Tibial nerve (tissue), 4 donors: ENCODE results near the gene CFAP47. TPM values are rescaled to one million over a fixed set of nuclear protein-coding genes. Genes with fewer than 3 reads are reported as not detected.

Experiments used
- DNase-seq, 2 donors: peaks; one replicate each; pipeline ENCODE4 v3.0.0-alpha.2; 2019; ENCODE audit warnings: low spot score in 2 of 2
- H3K27ac ChIP-seq, 4 donors: fragments of 200-600 bp; sonication (generic) in 3 of 4; one replicate each; pipeline ENCODE4 v1.5.1; 2017 to 2019; ENCODE audit warnings: mild to moderate bottlenecking in 1 of 4
- H3K27me3 ChIP-seq, 2 donors: fragments of 200-600 bp; sonication (generic) in 1 of 2; one replicate each; pipeline versions ENCODE4 v1.5.1 to v1.6.0; 2017 to 2019
- H3K36me3 ChIP-seq, 3 donors: fragments of 200-600 bp; sonication (generic); one replicate each; pipeline ENCODE4 v1.5.1; 2018 to 2019
- H3K4me1 ChIP-seq, 4 donors: fragments of 200-600 bp; sonication (generic) in 3 of 4; one replicate each; pipeline ENCODE4 v1.5.1; 2017 to 2019
- H3K4me3 ChIP-seq, 4 donors: fragments of 200-600 bp; sonication (generic) in 3 of 4; one replicate each; pipeline ENCODE4 v1.5.1; 2017 to 2019; ENCODE audit warnings: mild to moderate bottlenecking in 1 of 4, moderate library complexity in 1 of 4
- H3K9me3 ChIP-seq, 4 donors: fragments of 200-600 bp; sonication (generic) in 3 of 4; one replicate each; pipeline ENCODE4 v1.5.1; 2017 to 2019
- EP300 ChIP-seq, 2 donors: sonication (generic); formaldehyde crosslinking; IDR thresholded peaks; one replicate each; pipeline ENCODE4 v1.6.1; 2017; ENCODE audit warnings: antibody characterized with exemption in 2 of 2, mild to moderate bottlenecking in 1 of 2
- POLR2A ChIP-seq, 2 donors: fragments of 450-650 bp; IDR thresholded peaks; one replicate each; pipeline ENCODE4 v1.6.1; 2017; ENCODE audit warnings: antibody characterized with exemption in 2 of 2, mild to moderate bottlenecking in 2 of 2, moderate library complexity in 2 of 2
- WGBS, 2 donors: methylation state at CpG; one replicate each; pipeline ENCODE4 v1.1.5; 2018; 5-methylcytosine and 5-hydroxymethylcytosine counted together
- total RNA-seq, 4 donors: library from RNA; depleted of rRNA; stranded (reverse); fragments of >200 nt; gene quantifications; one replicate each; pipeline ENCODE4 v1.1.0, GENCODE V29; 2016
- TF ChIP-seq, protein P1 (sequence below), 5 experiments: fragments of 200-600 bp in 3 of 5; fragments of 450-650 bp in 2 of 5; sonication (generic) in 3 of 5; IDR thresholded peaks; one replicate each; pipeline ENCODE4 v1.5.1; 2016 to 2019; ENCODE audit warnings: antibody characterized with exemption in 5 of 5, mild to moderate bottlenecking in 3 of 5, moderate library complexity in 2 of 5

Gene CFAP47
- total RNA-seq, 4 donors from 2014 or later: not detected

DNA sequence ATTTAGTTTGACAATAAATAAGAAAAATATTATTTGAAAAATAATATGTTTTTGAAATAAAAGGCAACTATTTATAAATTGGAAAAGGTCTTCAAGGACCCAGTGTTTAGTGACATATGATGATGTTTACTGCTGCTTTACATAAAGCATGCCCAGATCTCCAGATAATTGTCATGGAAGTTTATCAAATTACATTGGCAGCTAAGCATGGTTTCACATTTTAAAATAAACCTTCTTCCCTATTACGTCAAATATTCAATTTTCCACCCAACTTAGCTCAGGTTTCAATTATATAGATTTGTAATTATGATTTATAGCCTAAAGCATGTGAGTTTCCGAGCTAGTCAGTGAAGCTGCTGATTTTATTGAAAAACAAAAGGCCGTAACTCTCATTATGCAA, 417.2 kb downstream of the CFAP47 start:
- H3K27me3 ChIP-seq: no peaks in the 10 kb centered on the region
- no peak for DNase-seq
- WGBS, 2 donors: 71% methylated on average over 3 of the region's 3 CpGs
- no peaks in the 10 kb centered on the region for H3K9me3 ChIP-seq
- TF ChIP-seq EP300 (IDR thresholded peaks at IDR 0.05): no peak
- no peak for TF ChIP-seq POLR2A (IDR thresholded peaks at IDR 0.05)
- TF ChIP-seq, protein P1, sequence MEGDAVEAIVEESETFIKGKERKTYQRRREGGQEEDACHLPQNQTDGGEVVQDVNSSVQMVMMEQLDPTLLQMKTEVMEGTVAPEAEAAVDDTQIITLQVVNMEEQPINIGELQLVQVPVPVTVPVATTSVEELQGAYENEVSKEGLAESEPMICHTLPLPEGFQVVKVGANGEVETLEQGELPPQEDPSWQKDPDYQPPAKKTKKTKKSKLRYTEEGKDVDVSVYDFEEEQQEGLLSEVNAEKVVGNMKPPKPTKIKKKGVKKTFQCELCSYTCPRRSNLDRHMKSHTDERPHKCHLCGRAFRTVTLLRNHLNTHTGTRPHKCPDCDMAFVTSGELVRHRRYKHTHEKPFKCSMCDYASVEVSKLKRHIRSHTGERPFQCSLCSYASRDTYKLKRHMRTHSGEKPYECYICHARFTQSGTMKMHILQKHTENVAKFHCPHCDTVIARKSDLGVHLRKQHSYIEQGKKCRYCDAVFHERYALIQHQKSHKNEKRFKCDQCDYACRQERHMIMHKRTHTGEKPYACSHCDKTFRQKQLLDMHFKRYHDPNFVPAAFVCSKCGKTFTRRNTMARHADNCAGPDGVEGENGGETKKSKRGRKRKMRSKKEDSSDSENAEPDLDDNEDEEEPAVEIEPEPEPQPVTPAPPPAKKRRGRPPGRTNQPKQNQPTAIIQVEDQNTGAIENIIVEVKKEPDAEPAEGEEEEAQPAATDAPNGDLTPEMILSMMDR (IDR thresholded peaks at IDR 0.05): no peak
- no peaks in the 10 kb centered on the region for H3K4me1 ChIP-seq
- H3K4me3 ChIP-seq: no peak overlapping the region
- no peaks in the 10 kb centered on the region for H3K36me3 ChIP-seq
- no peak overlapping the region for H3K27ac ChIP-seq

DNA sequence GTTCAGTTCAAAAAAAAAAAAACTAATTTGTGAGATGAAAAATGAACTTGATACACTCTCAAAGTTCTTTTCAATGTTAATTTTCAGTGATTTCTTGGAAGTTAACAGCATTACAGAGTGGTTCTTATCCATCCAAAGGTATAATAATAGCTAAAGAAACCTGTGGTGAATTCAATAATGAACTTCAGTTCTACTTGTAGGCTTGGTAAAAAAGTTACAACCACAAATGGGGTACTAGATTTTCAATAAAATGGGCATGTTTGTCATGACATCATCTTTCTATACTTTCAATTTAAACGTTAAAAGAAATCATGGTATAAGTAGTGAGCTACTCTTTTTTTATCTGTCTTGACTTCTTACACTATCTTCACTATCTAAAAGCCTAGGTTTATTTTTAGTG, 424.8 kb downstream of the CFAP47 start:
- Histone ChIP-seq H3K4me3 (no peak overlapping the region), H3K36me3 (no peaks in the 10 kb centered on the region), H3K9me3 (no peaks in the 10 kb centered on the region), H3K27me3 (no peaks in the 10 kb centered on the region), H3K27ac (no peak overlapping the region), H3K4me1 (no peaks in the 10 kb centered on the region)
- 64 to 96% methylated on average over 1 of the region's 1 CpG for WGBS, 2 donors
- TF ChIP-seq EP300 (IDR thresholded peaks at IDR 0.05) (no peak), POLR2A (IDR thresholded peaks at IDR 0.05) (no peak)
- TF ChIP-seq, protein P1 (IDR thresholded peaks at IDR 0.05): no peak
- no peak for DNase-seq

DNA sequence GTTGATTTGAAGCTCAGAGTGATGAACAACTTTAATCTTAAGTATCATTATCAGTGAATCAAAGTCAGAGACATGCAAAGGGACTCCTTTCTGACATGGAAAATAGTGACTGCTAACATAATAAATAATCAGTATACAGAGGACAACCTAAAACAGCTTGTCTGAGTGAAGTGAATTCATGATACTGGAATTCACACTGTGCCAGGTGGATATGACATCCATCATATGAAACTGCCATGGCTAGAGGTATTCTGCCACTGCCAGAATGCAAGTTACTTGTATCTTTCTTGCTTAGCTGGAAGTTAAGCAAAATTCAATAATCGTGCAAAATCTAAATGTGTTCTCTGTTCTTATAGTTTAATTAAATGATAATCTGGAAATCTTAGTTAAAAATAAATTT, 429.0 kb downstream of the CFAP47 start:
- TF ChIP-seq, protein P1 (IDR thresholded peaks at IDR 0.05): no peak
- TF ChIP-seq POLR2A (IDR thresholded peaks at IDR 0.05) (no peak), EP300 (IDR thresholded peaks at IDR 0.05) (no peak)
- H3K4me1 ChIP-seq: no peaks in the 10 kb centered on the region
- H3K4me3 ChIP-seq: no peak overlapping the region
- H3K9me3 ChIP-seq: no peaks in the 10 kb centered on the region
- H3K27ac ChIP-seq: no peak overlapping the region
- no peaks in the 10 kb centered on the region for H3K27me3 ChIP-seq
- no peak for DNase-seq
- no peaks in the 10 kb centered on the region for H3K36me3 ChIP-seq
- WGBS, 2 donors: 73 to 96% methylated on average over 1 of the region's 1 CpG

DNA sequence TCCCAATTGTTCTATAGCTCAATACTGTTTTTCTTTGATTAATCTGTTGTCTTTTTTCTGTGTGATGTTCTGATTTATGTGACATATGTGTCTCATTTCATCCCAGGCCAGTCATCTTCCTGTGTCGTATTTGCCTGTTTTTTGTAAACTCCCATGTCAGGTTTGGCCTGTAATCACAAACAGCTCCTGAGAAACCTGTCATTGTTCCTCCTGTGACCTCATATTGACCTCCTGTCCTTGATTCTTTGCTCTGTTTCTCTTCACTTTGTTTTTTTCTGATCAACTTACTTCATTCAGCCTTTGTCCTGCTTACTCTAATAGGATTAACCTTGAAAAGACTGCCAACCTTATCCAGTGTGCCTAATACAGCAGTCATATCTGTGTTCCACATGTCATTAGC, 438.3 kb downstream of the CFAP47 start:
- no peak for TF ChIP-seq EP300 (IDR thresholded peaks at IDR 0.05)
- TF ChIP-seq, protein P1 (IDR thresholded peaks at IDR 0.05): no peak
- TF ChIP-seq POLR2A (IDR thresholded peaks at IDR 0.05): no peak
- 38 to 53% methylated on average over 1 of the region's 1 CpG for WGBS, 2 donors

DNA sequence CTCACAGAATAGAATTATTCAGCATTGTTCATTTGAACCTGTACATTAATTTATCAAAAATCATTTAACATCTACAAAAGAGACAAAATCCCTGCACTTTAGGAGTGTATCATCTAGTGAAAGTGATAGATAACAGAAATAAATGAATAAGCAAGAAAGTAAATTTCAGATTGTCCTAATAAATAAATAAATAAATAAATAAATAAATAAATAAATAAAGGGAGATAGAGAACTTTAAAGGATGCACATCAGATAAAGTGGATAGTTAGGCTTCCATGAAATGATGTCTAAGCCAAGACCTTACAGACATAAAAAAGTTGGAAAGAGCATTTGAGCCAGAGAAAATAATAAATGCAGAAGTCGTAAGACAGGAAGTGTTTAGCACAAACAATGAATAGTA, 444.7 kb downstream of the CFAP47 start:
- no peaks in the 10 kb centered on the region for H3K36me3 ChIP-seq
- no peak overlapping the region for H3K4me3 ChIP-seq
- DNase-seq: no peak
- H3K4me1 ChIP-seq: no peaks in the 10 kb centered on the region
- TF ChIP-seq, protein P1 (IDR thresholded peaks at IDR 0.05): no peak
- no peak for TF ChIP-seq POLR2A (IDR thresholded peaks at IDR 0.05)
- TF ChIP-seq EP300 (IDR thresholded peaks at IDR 0.05): no peak
- H3K9me3 ChIP-seq: peaks cover 0 to 12% (median 0%) of the 10 kb centered on the region in 4 donors
- 46 to 47% methylated on average over 1 of the region's 1 CpG for WGBS, 2 donors
- H3K27ac ChIP-seq: no peak overlapping the region
- no peaks in the 10 kb centered on the region for H3K27me3 ChIP-seq

More for the DNA sequence above, 438.3 kb downstream of the CFAP47 start:
- H3K27me3 ChIP-seq: no peaks in the 10 kb centered on the region
- no peaks in the 10 kb centered on the region for H3K4me1 ChIP-seq
- peaks cover 0 to 12% (median 0%) of the 10 kb centered on the region in 4 donors for H3K9me3 ChIP-seq
- H3K36me3 ChIP-seq: no peaks in the 10 kb centered on the region
- H3K27ac ChIP-seq: no peak overlapping the region
- H3K4me3 ChIP-seq: no peak overlapping the region
- no peak for DNase-seq
